A673 (cell line): ENCODE data around the gene PEX5.

Source experiments
- CTCF ChIP-seq: fragments of 300-800, 200-600 bp; sonication (generic); conservative IDR thresholded peaks from 2 replicates; pipeline ENCODE4 v1.5.1; 2017; ENCODE audit warnings: low read depth, mild to moderate bottlenecking, antibody characterized with exemption, low read length, moderate library complexity, mixed read lengths
- EZH2 ChIP-seq: fragments of 200-600 bp; sonication (generic); IDR thresholded peaks from 2 replicates; pipeline ENCODE4 v1.6.1; 2017; ENCODE audit warnings: borderline replicate concordance, low read depth, mild to moderate bottlenecking, mixed read lengths, antibody characterized with exemption, low read length; ENCODE audit not compliant: poor library complexity, severe bottlenecking

- no peak for TF ChIP-seq EZH2
- no peak for TF ChIP-seq CTCF
Measured at GRCh38 chr12:7146228-7146627, 43.3 kb upstream of the PEX5 start.
